ENCODE measurements around the gene KIF1C.

DNA sequence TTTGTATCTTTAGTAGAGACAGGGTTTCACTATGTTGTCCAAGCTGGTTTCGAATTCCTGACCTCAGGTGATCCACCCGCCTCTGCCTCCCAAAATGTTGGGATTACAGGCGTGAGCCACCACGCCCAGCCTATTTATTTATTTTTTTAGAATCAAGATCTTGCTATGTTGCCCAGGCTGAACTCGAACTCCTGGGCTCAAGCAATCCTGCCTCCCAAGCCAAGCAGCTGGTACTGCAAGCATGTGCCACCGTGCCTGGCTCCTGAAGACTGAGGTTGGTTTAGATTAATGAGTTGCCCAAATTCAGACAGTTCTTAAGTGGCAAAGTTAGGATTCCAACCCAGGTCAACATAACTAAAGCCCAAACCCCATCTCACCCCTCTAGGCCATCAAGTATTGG lies 29.5 kb downstream of the KIF1C start:
- no peak for TF ChIP-seq ZNF335 (tag by site-specific recombination; conservative IDR thresholded peaks at IDR 0.05)
- no peak for TF ChIP-seq YY1 (tag by site-specific recombination; IDR thresholded peaks at IDR 0.05)
- TF ChIP-seq ZNF544 (tag by site-specific recombination; IDR thresholded peaks at IDR 0.05): no peak
- TF ChIP-seq ZNF274 (IDR thresholded peaks at IDR 0.05; ENCODE audit: low read length): no peak
- TF ChIP-seq ZNF274 (tag by site-specific recombination; IDR thresholded peaks at IDR 0.05; ENCODE audit: borderline replicate concordance): no peak
- no peak for TF ChIP-seq ZNF133 (tag by site-specific recombination; IDR thresholded peaks at IDR 0.05)
- TF ChIP-seq, protein P1, sequence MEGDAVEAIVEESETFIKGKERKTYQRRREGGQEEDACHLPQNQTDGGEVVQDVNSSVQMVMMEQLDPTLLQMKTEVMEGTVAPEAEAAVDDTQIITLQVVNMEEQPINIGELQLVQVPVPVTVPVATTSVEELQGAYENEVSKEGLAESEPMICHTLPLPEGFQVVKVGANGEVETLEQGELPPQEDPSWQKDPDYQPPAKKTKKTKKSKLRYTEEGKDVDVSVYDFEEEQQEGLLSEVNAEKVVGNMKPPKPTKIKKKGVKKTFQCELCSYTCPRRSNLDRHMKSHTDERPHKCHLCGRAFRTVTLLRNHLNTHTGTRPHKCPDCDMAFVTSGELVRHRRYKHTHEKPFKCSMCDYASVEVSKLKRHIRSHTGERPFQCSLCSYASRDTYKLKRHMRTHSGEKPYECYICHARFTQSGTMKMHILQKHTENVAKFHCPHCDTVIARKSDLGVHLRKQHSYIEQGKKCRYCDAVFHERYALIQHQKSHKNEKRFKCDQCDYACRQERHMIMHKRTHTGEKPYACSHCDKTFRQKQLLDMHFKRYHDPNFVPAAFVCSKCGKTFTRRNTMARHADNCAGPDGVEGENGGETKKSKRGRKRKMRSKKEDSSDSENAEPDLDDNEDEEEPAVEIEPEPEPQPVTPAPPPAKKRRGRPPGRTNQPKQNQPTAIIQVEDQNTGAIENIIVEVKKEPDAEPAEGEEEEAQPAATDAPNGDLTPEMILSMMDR (tag by site-specific recombination; IDR thresholded peaks at IDR 0.05): no peak
- TF ChIP-seq SCRT2 (tag by site-specific recombination; IDR thresholded peaks at IDR 0.05): no peak
- no peak for TF ChIP-seq TCF7L2 (IDR thresholded peaks at IDR 0.05; ENCODE audit: borderline replicate concordance, low read depth, low read length)
